HG03521 (cell line): ENCODE results near the gene ATP2B2.
"Not testable (repeated sequence)": the region's sequence is repeated elsewhere in the genome, so short reads cannot be mapped to it uniquely, and the experiment has no call there.

Experiments used
- ATAC-seq: cut with Tn5 transposase; IDR thresholded peaks from one replicate; pipeline ENCODE4 v1.9.1; 2021; ENCODE audit warnings: mild to moderate bottlenecking, moderate library complexity; ENCODE audit not compliant: unreplicated experiment

The ATP2B2 gene

GRCh38 chr3:10311710-10312109 is 193.7 kb downstream of the ATP2B2 start:
- ATAC-seq = no peak

- no peak for ATAC-seq
Observed at GRCh38 chr3:10310578-10310977, 194.8 kb downstream of the ATP2B2 start.

GRCh38 chr3:10309736-10310135 is 195.7 kb downstream of the ATP2B2 start:
- no peak for ATAC-seq

- ATAC-seq = no peak
Observed at GRCh38 chr3:10308678-10309077, 196.7 kb downstream of the ATP2B2 start.

GRCh38 chr3:10306156-10306555 is 199.2 kb downstream of the ATP2B2 start:
- ATAC-seq = no peak

GRCh38 chr3:10305331-10305902 is 200.0 kb downstream of the ATP2B2 start:
- no peak for ATAC-seq

GRCh38 chr3:10304905-10305304 is 200.5 kb downstream of the ATP2B2 start:
- no peak for ATAC-seq

- ATAC-seq = no peak
Observed at GRCh38 chr3:10303785-10304184, 201.6 kb downstream of the ATP2B2 start.

- no peak for ATAC-seq
Observed at GRCh38 chr3:10303105-10303504, 202.3 kb downstream of the ATP2B2 start.

- ATAC-seq = no peak
Observed at GRCh38 chr3:10300087-10300486, 205.3 kb downstream of the ATP2B2 start.

GRCh38 chr3:10299679-10300078 is 205.7 kb downstream of the ATP2B2 start:
- no peak for ATAC-seq

- no peak for ATAC-seq
Observed at GRCh38 chr3:10299175-10299574, 206.2 kb downstream of the ATP2B2 start.

GRCh38 chr3:10298064-10298463 is 207.3 kb downstream of the ATP2B2 start:
- ATAC-seq = not testable (repeated sequence)

- ATAC-seq = no peak
Observed at GRCh38 chr3:10294030-10294586, 211.3 kb downstream of the ATP2B2 start.

GRCh38 chr3:10292505-10293419 is 212.6 kb downstream of the ATP2B2 start, which contains the start of gene GHRL:
Gene GHRL (minus strand): TSS chr3:10292947. CDS start chr3:10290180, 2,767 bp downstream.
- peak; percentile 64 for ATAC-seq

GRCh38 chr3:10291641-10292040 is 213.7 kb downstream of the ATP2B2 start:
- ATAC-seq = no peak

GRCh38 chr3:10290481-10291176 is 214.8 kb downstream of the ATP2B2 start:
- no peak for ATAC-seq

- ATAC-seq = no peak
Observed at GRCh38 chr3:10289787-10290355, 215.5 kb downstream of the ATP2B2 start.

- no peak for ATAC-seq
Observed at GRCh38 chr3:10289077-10289476, 216.3 kb downstream of the ATP2B2 start.

GRCh38 chr3:10288575-10288960 is 216.8 kb downstream of the ATP2B2 start:
- ATAC-seq = no peak
